Uterus (tissue), 4 donors: Measurements from ENCODE around the gene CCNYL1. TPM values are rescaled to one million over a fixed set of nuclear protein-coding genes. Genes with fewer than 3 reads are reported as not detected.
"Not testable (repeated sequence)": the region's sequence is repeated elsewhere in the genome, so short reads cannot be mapped to it uniquely, and the experiment has no call there.

Experiments used
- DNase-seq, 2 donors: peaks; one replicate each; pipeline ENCODE4 v3.0.0-alpha.2; 2019 to 2020
- H3K27ac ChIP-seq, 2 donors: fragments of 200-600 bp; sonication (generic); 1 replicate in 1 of 2; 2 replicates in 1 of 2; pipeline ENCODE4 v1.5.1; 2016 to 2018
- H3K27me3 ChIP-seq, 2 donors: fragments of 200-600 bp; sonication (generic); one replicate each; pipeline ENCODE4 v1.5.1; 2018 to 2019; ENCODE audit warnings: control low read depth in 1 of 2
- H3K36me3 ChIP-seq, 2 donors: fragments of 200-600 bp; sonication (generic); one replicate each; pipeline ENCODE4 v1.5.1; 2019; ENCODE audit warnings: control low read depth in 1 of 2
- H3K4me1 ChIP-seq, 2 donors: fragments of 200-600 bp; sonication (generic); one replicate each; pipeline ENCODE4 v1.5.1; 2018 to 2019; ENCODE audit warnings: control low read depth in 1 of 2
- H3K4me3 ChIP-seq, 2 donors: fragments of 200-600 bp; sonication (generic); 1 replicate in 1 of 2; 2 replicates in 1 of 2; pipeline ENCODE4 v1.5.1; 2018 to 2019; ENCODE audit warnings: mild to moderate bottlenecking in 1 of 2
- H3K9me3 ChIP-seq, 2 donors: fragments of 200-600 bp; sonication (generic); one replicate each; pipeline ENCODE4 v1.5.1; 2019; ENCODE audit warnings: control low read depth in 1 of 2
- CTCF ChIP-seq, 4 experiments: fragments of 200-600 bp in 2 of 4; fragments of 450-650 bp in 2 of 4; sonication (generic) in 2 of 4; IDR thresholded peaks; one replicate each; pipeline ENCODE4 v1.5.1; 2016 to 2019; ENCODE audit warnings: antibody characterized with exemption in 4 of 4, mild to moderate bottlenecking in 2 of 4, moderate library complexity in 1 of 4
- POLR2A ChIP-seq, 2 donors: fragments of 450-650 bp; IDR thresholded peaks; one replicate each; pipeline ENCODE4 v1.6.1; 2016; ENCODE audit warnings: antibody characterized with exemption in 2 of 2, mild to moderate bottlenecking in 1 of 2, moderate library complexity in 1 of 2
- intact Hi-C: fragments of 100-400 bp; cut with DNase I; formaldehyde crosslinking; loops from one replicate; pipeline ENCODE4 v1.15.1; 2023; ENCODE audit warnings: low total_unique reads
- total RNA-seq, 4 donors: library from RNA; depleted of rRNA in 3 of 4; stranded (reverse); fragments of >200 nt in 3 of 4; gene quantifications; one replicate each; pipeline versions ENCODE4 v1.1.0 to v1.2.4, GENCODE V29; 2014 to 2023
- donor health status: DM: yes; HTN: yes; CAD: no.

The CCNYL1 gene
- total RNA-seq, 4 donors from 2014 or later = 4.1 to 32.6 (median 15.7) TPM

- Histone ChIP-seq H3K27me3 (no peaks in the 10 kb centered on the region), H3K4me3 (no peak overlapping the region), H3K9me3 (no peaks in the 10 kb centered on the region), H3K36me3 (no peaks in the 10 kb centered on the region), H3K4me1 (no peaks in the 10 kb centered on the region), H3K27ac (no peak overlapping the region)
- no peak for DNase-seq
- intact Hi-C loops = no loop called here
- TF ChIP-seq CTCF (IDR thresholded peaks at IDR 0.05) = no peak
- TF ChIP-seq POLR2A (IDR thresholded peaks at IDR 0.05) = no peak
Observed at GRCh38 chr2:207734636-207735512, 23.4 kb downstream of the CCNYL1 start.

GRCh38 chr2:207735513-207735859 is 24.0 kb downstream of the CCNYL1 start:
- H3K4me1 ChIP-seq, H3K36me3 ChIP-seq, intact Hi-C loops, H3K9me3 ChIP-seq, DNase-seq, H3K27me3 ChIP-seq, H3K27ac ChIP-seq, H3K4me3 ChIP-seq: not testable (repeated sequence)

- Histone ChIP-seq H3K4me1 (no peaks in the 10 kb centered on the region), H3K27ac (no peak overlapping the region), H3K27me3 (no peaks in the 10 kb centered on the region), H3K36me3 (no peaks in the 10 kb centered on the region), H3K4me3 (no peak overlapping the region), H3K9me3 (no peaks in the 10 kb centered on the region)
- no peak for DNase-seq
- TF ChIP-seq CTCF (IDR thresholded peaks at IDR 0.05) (no peak), POLR2A (IDR thresholded peaks at IDR 0.05) (no peak)
- intact Hi-C loops = no loop called here
Observed at GRCh38 chr2:207743514-207743913, 32.1 kb downstream of the CCNYL1 start.

- H3K9me3 ChIP-seq = no peaks in the 10 kb centered on the region
- intact Hi-C loops = no loop called here
Observed at GRCh38 chr2:207744050-207744449, 32.6 kb downstream of the CCNYL1 start.

GRCh38 chr2:207744451-207744850 is 33.0 kb downstream of the CCNYL1 start:
- Histone ChIP-seq H3K4me1 (no peaks in the 10 kb centered on the region), H3K4me3 (no peak overlapping the region), H3K27me3 (no peaks in the 10 kb centered on the region), H3K27ac (no peak overlapping the region), H3K36me3 (no peaks in the 10 kb centered on the region), H3K9me3 (no peaks in the 10 kb centered on the region)
- intact Hi-C loops = no loop called here
- TF ChIP-seq POLR2A (IDR thresholded peaks at IDR 0.05) = no peak
- no peak for TF ChIP-seq CTCF (IDR thresholded peaks at IDR 0.05)
- no peak for DNase-seq

More at GRCh38 chr2:207744050-207744449, 32.6 kb downstream of the CCNYL1 start:
- no peak for DNase-seq
- H3K4me3 ChIP-seq = no peak overlapping the region
- H3K36me3 ChIP-seq = no peaks in the 10 kb centered on the region
- no peaks in the 10 kb centered on the region for H3K4me1 ChIP-seq
- TF ChIP-seq POLR2A (IDR thresholded peaks at IDR 0.05) (no peak), CTCF (IDR thresholded peaks at IDR 0.05) (no peak)
- H3K27ac ChIP-seq = no peak overlapping the region
- no peaks in the 10 kb centered on the region for H3K27me3 ChIP-seq
